Cardiac septum (tissue), 1 donor: Measurements from ENCODE around the gene SAMD4B. TPM values are rescaled to one million over a fixed set of nuclear protein-coding genes. Genes with fewer than 3 reads are reported as not detected.

Source experiments
- DNase-seq: peaks from one replicate; pipeline ENCODE4 v3.0.0-alpha.2; 2020; ENCODE audit warnings: low spot score
- intact Hi-C: fragments of 100-400 bp; cut with DNase I; formaldehyde crosslinking; loops from one replicate; pipeline ENCODE4 v1.14.0; 2022
- microRNA-seq: library from miRNA; unstranded; fragments of <30 nt; microRNA quantifications from one replicate; pipeline ENCODE4 v1.2.0, GENCODE V29; 2020
- total RNA-seq: library from RNA; stranded (reverse); fragmentation: NEBNext Ultra II Directional; extraction: Animal tissue kit (Norgen Biotek cat#: 25700); gene quantifications from one replicate; pipeline ENCODE4 v1.2.1, GENCODE V29; 2021
- donor health status: DM: no; HTN: no; CAD: no.

SAMD4B gene
- total RNA-seq, 1 donor from 2014 or later: 65.8 TPM

- DNase-seq: no peak
- intact Hi-C loops: no loop called here
These were observed 88.7 kb downstream of the SAMD4B start for GRCh38 chr19:39430675-39431593.

- intact Hi-C loops: no loop called here
- DNase-seq: no peak
These were observed 90.4 kb downstream of the SAMD4B start for GRCh38 chr19:39432677-39433025.

GRCh38 chr19:39433480-39434079, 91.4 kb downstream of the SAMD4B start:
- intact Hi-C loops: no loop called here

GRCh38 chr19:39434123-39435076, 92.2 kb downstream of the SAMD4B start:
- intact Hi-C loops: no loop called here
- no peak for DNase-seq

More at GRCh38 chr19:39433480-39434079, 91.4 kb downstream of the SAMD4B start:
- DNase-seq: no peak

Small RNA genes lying within 50 kb of the gene (microRNA-seq; reads per million reads assigned to microRNA genes)
- gene MIR4530: not detected

Other genes with a start within 250 kb of the SAMD4B start
- gene PAK4, start 216.6 kb upstream of the SAMD4B start, total RNA-seq: 18.6 TPM
- gene NCCRP1, start 145.5 kb upstream of the SAMD4B start, total RNA-seq: not detected
- not detected for gene SYCN, start 138.2 kb upstream of the SAMD4B start, total RNA-seq
- gene IFNL3, start 97.4 kb upstream of the SAMD4B start, total RNA-seq: not detected
- not detected for gene IFNL4, start 93.6 kb upstream of the SAMD4B start, total RNA-seq
- gene IFNL2, start 74.0 kb upstream of the SAMD4B start, total RNA-seq: not detected
- gene IFNL1, start 46.0 kb upstream of the SAMD4B start, total RNA-seq: not detected
- 0.27 TPM for gene LRFN1, start 21.6 kb upstream of the SAMD4B start, total RNA-seq
- gene GMFG, start 6.4 kb upstream of the SAMD4B start, total RNA-seq: 17.5 TPM
- gene PAF1, start 48.7 kb downstream of the SAMD4B start, total RNA-seq: 38.0 TPM
- gene MED29, start 49.0 kb downstream of the SAMD4B start, total RNA-seq: 26.3 TPM
- gene ZFP36, start 64.4 kb downstream of the SAMD4B start, total RNA-seq: 53.0 TPM
- gene PLEKHG2, start 70.2 kb downstream of the SAMD4B start, total RNA-seq: 25.1 TPM
- 1,084 TPM for gene RPS16, start 93.5 kb downstream of the SAMD4B start, total RNA-seq
- gene SUPT5H, start 103.2 kb downstream of the SAMD4B start, total RNA-seq: 79.9 TPM
- 62.0 TPM for gene TIMM50, start 138.4 kb downstream of the SAMD4B start, total RNA-seq
- not detected for gene DLL3, start 156.5 kb downstream of the SAMD4B start, total RNA-seq
- not detected for gene SELENOV, start 172.7 kb downstream of the SAMD4B start, total RNA-seq
- 2.8 TPM for gene EID2B, start 190.4 kb downstream of the SAMD4B start, total RNA-seq
- 11.4 TPM for gene EID2, start 197.7 kb downstream of the SAMD4B start, total RNA-seq